Activated T-helper 1 cell treated with anti-CD3 and anti-CD28 coated beads, Interleukin-12 subunit alpha, Interleukin-12 subunit beta, Interleukin-2, Interleukin-4 antibody, amounts not matched to agents 30 ng/mL and 10 ng/mL and 1 ng/mL, durations not matched to agents 14 hours and 24 hours and 36 hours (primary cell): ENCODE data around the gene KPNA4. TPM values are rescaled to one million over a fixed set of nuclear protein-coding genes. Genes with fewer than 3 reads are reported as not detected.
"Not testable (repeated sequence)": the region's sequence is repeated elsewhere in the genome, so short reads cannot be mapped to it uniquely, and the experiment has no call there.

Experiments used
- DNase-seq: peaks from one replicate; pipeline ENCODE4 v3.0.0; 2021; ENCODE audit warnings: low spot score
- H3K27ac Mint-ChIP-seq: one replicate; pipeline ENCODE4 v1.8.0; 2021; ENCODE audit warnings: mild to moderate bottlenecking, mixed read lengths
- H3K27me3 Mint-ChIP-seq: one replicate; pipeline ENCODE4 v1.8.0; 2022; ENCODE audit warnings: mild to moderate bottlenecking, moderate library complexity, mixed read lengths; ENCODE audit not compliant: insufficient read depth
- H3K36me3 Mint-ChIP-seq: one replicate; pipeline ENCODE4 v1.8.0; 2021; ENCODE audit warnings: low read depth, mixed read lengths
- H3K4me1 Mint-ChIP-seq: one replicate; pipeline ENCODE4 v1.8.0; 2021; ENCODE audit warnings: low read depth, mixed read lengths
- H3K4me3 Mint-ChIP-seq: one replicate; pipeline ENCODE4 v1.8.0; 2021; ENCODE audit warnings: mild to moderate bottlenecking, moderate library complexity, mixed read lengths
- H3K9me3 Mint-ChIP-seq: one replicate; pipeline ENCODE4 v1.8.0; 2021; ENCODE audit warnings: mixed read lengths
- intact Hi-C: fragments of 100-400 bp; cut with micrococcal nuclease; formaldehyde crosslinking; loops from one replicate; pipeline ENCODE4 v1.15.1; 2024
- total RNA-seq: library from RNA; stranded (reverse); gene quantifications from 2 replicates; pipeline ENCODE4 v1.2.3, GENCODE V29; 2022

KPNA4 gene
- total RNA-seq, 1 donor from 2014 or later, result 77.7 TPM

DNA sequence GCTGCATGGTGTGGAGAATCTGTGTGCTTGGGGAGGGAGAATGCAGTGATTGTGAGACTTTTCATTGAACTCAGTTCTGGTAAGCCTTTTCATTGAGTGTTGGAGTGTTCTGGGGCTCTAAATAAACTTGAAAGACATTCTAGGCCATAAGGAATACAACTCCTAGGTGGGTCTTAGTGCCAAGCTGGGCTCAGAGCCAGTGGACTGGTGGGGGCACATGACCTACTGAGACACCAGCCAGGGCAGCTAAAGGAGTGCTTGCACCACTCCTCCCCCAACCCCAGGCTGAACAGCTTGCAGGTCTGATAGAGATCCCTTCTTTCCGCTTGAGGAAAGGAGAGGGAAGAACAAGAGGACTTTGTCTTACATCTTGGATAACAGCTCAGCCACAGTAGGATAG, 21.7 kb upstream of the KPNA4 start:
- Mint-ChIP-seq H3K27ac (no peak overlapping the region), H3K27me3 (peaks cover 14% of the 10 kb centered on the region), H3K36me3 (no peaks in the 10 kb centered on the region), H3K9me3 (peaks cover under 1% of the 10 kb centered on the region), H3K4me1 (no peaks in the 10 kb centered on the region), H3K4me3 (no peak overlapping the region)
- intact Hi-C loops, result no loop called here
- DNase-seq, result no peak

DNA sequence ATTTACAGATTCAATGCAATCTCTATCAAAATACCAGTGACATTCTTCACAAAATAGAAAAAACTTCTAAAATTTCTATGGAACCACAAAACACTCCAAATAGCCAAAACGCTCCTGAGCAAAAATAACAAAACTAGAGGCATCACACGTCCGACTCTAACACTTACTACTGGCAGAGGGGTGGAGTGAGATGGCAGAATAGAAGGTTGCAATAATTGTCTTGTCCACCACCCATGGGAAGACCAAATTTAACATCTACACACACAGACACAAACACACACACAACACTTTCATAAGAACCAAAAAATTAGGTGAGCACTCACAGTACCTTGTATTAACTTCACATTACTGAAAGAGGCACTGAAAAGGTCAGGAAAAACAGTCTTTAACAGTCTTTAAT, 21.3 kb upstream of the KPNA4 start:
- Mint-ChIP-seq H3K4me1 (no peaks in the 10 kb centered on the region), H3K9me3 (peaks cover 5% of the 10 kb centered on the region), H3K27me3 (peaks cover 16% of the 10 kb centered on the region), H3K27ac (no peak overlapping the region), H3K4me3 (no peak overlapping the region), H3K36me3 (no peaks in the 10 kb centered on the region)
- intact Hi-C loops, result no loop called here
- DNase-seq, result no peak

GRCh38 chr3:160583451-160583850, 18.1 kb upstream of the KPNA4 start:
- Mint-ChIP-seq H3K4me1 (no peaks in the 10 kb centered on the region), H3K9me3 (peaks cover 8% of the 10 kb centered on the region), H3K27me3 (peaks cover 13% of the 10 kb centered on the region), H3K36me3 (no peaks in the 10 kb centered on the region), H3K4me3 (no peak overlapping the region), H3K27ac (no peak overlapping the region)
- intact Hi-C loops, result no loop called here
- no peak for DNase-seq

DNA sequence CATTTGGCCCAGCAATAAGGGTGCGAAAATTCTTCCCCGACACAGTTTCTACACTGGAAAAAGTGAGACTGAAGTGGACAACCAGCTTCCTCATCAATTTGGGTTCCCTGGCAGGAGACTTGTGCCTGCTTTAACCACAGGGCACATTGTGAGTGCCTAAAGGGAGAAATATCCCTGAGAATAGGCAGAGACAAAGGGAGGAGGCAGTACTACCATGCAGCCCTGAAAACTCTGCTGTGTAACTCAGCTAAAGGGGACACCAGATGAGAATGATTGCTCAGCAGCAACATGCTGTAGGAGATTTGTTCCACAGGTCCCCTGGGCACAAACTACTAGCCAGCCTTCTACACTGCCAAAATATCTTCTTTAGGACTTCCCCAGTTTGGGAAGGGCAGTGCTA, 15.6 kb upstream of the KPNA4 start:
- no peak for DNase-seq
- intact Hi-C loops, result no loop called here
- Mint-ChIP-seq H3K9me3 (peaks cover 8% of the 10 kb centered on the region), H3K4me1 (no peaks in the 10 kb centered on the region), H3K27ac (no peak overlapping the region), H3K27me3 (peaks cover 17% of the 10 kb centered on the region), H3K4me3 (no peak overlapping the region), H3K36me3 (no peaks in the 10 kb centered on the region)

DNA sequence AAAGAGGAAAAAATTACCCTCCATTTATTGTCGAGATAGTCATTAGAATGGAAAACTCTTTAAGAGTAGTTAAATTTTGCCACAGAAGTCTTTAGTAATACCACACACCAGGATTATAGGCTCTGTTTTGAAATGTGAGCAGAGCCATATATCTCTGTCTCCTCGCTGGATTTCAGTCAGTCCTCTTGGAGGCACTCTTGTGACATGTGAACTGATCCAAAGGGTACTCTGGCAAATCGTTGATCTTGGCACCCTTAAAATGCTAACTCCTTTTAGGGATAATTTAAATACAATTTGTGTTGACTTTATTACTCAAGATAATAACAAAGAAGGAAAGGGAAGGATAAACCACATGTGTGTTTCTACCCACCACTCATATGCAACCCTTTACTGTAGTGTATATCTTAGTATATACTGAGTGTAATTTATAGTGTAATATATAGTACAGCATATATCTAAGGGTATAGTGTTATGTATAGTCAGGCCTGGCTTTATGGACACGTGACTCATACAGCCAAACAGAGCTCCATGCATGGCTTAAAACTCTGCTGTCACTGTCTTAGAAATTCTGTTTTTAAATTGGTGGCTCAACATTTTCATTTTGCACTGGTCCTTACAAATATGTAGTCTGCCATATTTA, 12.3 kb upstream of the KPNA4 start:
- H3K27ac Mint-ChIP-seq, result no peak overlapping the region
- H3K36me3 Mint-ChIP-seq, result no peaks in the 10 kb centered on the region
- no peaks in the 10 kb centered on the region for H3K4me1 Mint-ChIP-seq
- H3K9me3 Mint-ChIP-seq, result peaks cover 8% of the 10 kb centered on the region
- DNase-seq, result no peak
- H3K27me3 Mint-ChIP-seq, result peaks cover 12% of the 10 kb centered on the region
- no peak overlapping the region for H3K4me3 Mint-ChIP-seq
- intact Hi-C loops, result no loop called here

- intact Hi-C loops, result no loop called here
- DNase-seq, result no peak
- Mint-ChIP-seq H3K27me3 (peaks cover 11% of the 10 kb centered on the region), H3K36me3 (no peaks in the 10 kb centered on the region), H3K9me3 (peaks cover 8% of the 10 kb centered on the region), H3K27ac (no peak overlapping the region), H3K4me1 (no peaks in the 10 kb centered on the region), H3K4me3 (no peak overlapping the region)
Observed at GRCh38 chr3:160577093-160577492, 11.7 kb upstream of the KPNA4 start.

DNA sequence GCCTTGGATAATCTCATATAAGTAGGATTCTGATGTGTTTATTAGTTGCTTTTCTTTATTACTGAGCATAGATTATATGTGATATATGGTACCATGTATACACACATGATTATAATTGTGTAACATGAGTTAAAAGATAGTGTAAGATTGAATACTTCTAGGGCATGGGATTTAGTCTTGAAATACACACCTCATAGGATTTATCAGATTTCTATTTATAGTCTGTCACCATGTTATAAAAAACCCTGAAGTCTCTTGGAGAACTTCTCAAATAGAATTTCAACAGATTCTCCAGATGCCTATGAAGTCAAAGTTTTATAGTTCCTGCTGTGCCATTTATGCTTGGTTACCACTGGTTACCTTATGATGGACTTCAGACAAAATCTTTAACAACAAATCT, 11.2 kb upstream of the KPNA4 start:
- intact Hi-C loops, result no loop called here
- H3K4me1 Mint-ChIP-seq, result no peaks in the 10 kb centered on the region
- H3K4me3 Mint-ChIP-seq, result no peak overlapping the region
- H3K9me3 Mint-ChIP-seq, result peaks cover 3% of the 10 kb centered on the region
- no peak overlapping the region for H3K27ac Mint-ChIP-seq
- H3K27me3 Mint-ChIP-seq, result peaks cover 9% of the 10 kb centered on the region
- H3K36me3 Mint-ChIP-seq, result no peaks in the 10 kb centered on the region
- no peak for DNase-seq

GRCh38 chr3:160575589-160575988, 10.2 kb upstream of the KPNA4 start:
- DNase-seq, result no peak
- Mint-ChIP-seq H3K9me3 (no peaks in the 10 kb centered on the region), H3K4me1 (no peaks in the 10 kb centered on the region), H3K27ac (no peak overlapping the region), H3K27me3 (peaks cover 9% of the 10 kb centered on the region), H3K4me3 (no peak overlapping the region), H3K36me3 (no peaks in the 10 kb centered on the region)
- intact Hi-C loops, result no loop called here

DNA sequence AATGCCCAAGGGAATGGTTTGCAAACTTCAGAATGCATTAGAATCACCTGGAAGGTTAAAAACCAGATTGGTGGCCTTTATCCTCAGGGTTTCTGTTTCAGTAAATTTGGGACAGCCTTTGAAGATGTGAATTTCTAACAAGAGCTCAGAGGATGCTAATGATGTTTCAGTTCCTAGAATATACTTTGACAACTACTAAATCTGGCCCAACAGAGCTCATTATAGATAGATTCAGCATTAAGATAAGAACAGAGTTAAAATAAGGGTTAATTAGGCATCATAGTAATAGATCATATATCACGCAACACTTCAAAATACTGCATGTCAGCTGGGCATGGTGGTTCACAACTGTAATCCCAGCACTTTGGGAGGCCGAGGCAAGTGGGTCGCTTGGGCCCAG, 9.3 kb upstream of the KPNA4 start:
- Mint-ChIP-seq H3K36me3 (no peaks in the 10 kb centered on the region), H3K4me3 (no peak overlapping the region), H3K27me3 (peaks cover 9% of the 10 kb centered on the region), H3K27ac (no peak overlapping the region), H3K9me3 (no peaks in the 10 kb centered on the region), H3K4me1 (no peaks in the 10 kb centered on the region)
- intact Hi-C loops, result no loop called here
- no peak for DNase-seq

DNA sequence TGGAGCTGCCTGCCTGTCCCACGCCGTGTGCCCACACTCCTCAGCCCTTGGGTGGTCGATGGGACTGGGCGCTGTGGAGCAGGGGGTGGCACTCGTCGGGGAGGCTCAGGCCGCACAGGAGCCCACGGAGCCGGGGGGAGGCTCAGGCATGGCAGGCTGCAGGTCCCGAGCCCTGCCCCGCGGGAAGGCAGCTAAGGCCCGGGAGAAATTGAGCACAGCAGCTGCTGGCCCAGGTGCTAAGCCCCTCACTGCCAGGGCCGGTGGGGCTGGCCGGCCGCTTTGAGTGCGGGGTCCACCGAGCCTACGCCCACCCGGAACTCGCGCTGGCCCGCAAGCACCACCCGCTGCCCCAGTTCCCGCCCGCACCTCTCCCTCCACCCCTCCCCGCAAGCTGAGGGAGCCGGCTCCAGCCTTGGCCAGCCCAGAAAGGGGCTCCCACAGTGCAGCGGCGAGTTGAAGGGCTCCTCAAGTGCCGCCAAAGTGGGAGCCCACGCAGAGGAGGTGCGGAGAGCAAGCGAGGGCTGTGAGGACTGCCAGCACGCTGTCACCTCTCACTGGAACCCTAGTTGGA, 8.7 kb upstream of the KPNA4 start:
- DNase-seq, H3K36me3 Mint-ChIP-seq, H3K27ac Mint-ChIP-seq, H3K27me3 Mint-ChIP-seq, H3K4me1 Mint-ChIP-seq, H3K4me3 Mint-ChIP-seq, intact Hi-C loops, H3K9me3 Mint-ChIP-seq: not testable (repeated sequence)

GRCh38 chr3:160569894-160570652, 4.7 kb upstream of the KPNA4 start:
- H3K27me3 Mint-ChIP-seq, result no peaks in the 10 kb centered on the region
- peaks cover 12% of the 10 kb centered on the region for H3K36me3 Mint-ChIP-seq
- H3K9me3 Mint-ChIP-seq, result no peaks in the 10 kb centered on the region
- H3K27ac Mint-ChIP-seq, result no peak overlapping the region
- no peak overlapping the region for H3K4me3 Mint-ChIP-seq
- no peak for DNase-seq
- H3K4me1 Mint-ChIP-seq, result peaks cover 26% of the 10 kb centered on the region
- intact Hi-C loops, result loop anchor here (5.0 to 10.0 kb wide), 5 partner anchors 343 to 1765 kb away; partner anchors contain the start of genes C3orf80 and MFSD1

DNA sequence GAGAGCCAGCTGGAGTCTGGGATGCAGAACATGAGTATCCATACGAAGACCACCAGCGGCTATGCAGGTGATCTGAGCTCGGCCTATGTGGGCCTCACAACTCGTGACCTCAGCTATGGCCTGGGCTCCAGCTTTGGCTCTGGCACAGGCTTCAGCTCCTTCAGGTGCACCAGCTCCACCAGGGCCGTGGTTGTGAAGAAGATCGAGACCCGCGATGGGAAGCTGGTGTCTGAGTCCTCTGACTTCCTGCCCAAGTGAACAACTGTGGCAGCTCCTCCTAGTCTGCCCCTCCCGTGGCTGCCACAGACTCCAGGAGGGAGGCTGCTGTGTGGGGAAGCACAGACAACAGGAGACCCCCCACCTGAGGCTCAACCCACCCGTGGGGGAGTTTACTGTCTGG, 3.6 kb upstream of the KPNA4 start:
- Mint-ChIP-seq H3K27ac (no peak overlapping the region), H3K27me3 (no peaks in the 10 kb centered on the region), H3K9me3 (no peaks in the 10 kb centered on the region), H3K36me3 (peaks cover 12% of the 10 kb centered on the region), H3K4me3 (no peak overlapping the region), H3K4me1 (peaks cover 29% of the 10 kb centered on the region)
- intact Hi-C loops, result loop anchor here (5.0 to 10.0 kb wide), 5 partner anchors 342 to 1764 kb away; partner anchors contain the start of genes C3orf80 and MFSD1
- DNase-seq, result no peak

GRCh38 chr3:160567774-160568173, 2.4 kb upstream of the KPNA4 start:
- intact Hi-C loops, result loop anchor here (2.0 to 10.0 kb wide), 6 partner anchors 340 to 1763 kb away; partner anchors contain the start of genes C3orf80, IL12A and MFSD1
- peaks cover 18% of the 10 kb centered on the region for H3K36me3 Mint-ChIP-seq

More at GRCh38 chr3:160567774-160568173, 2.4 kb upstream of the KPNA4 start:
- H3K27ac Mint-ChIP-seq, result no peak overlapping the region
- H3K4me1 Mint-ChIP-seq, result peaks cover 40% of the 10 kb centered on the region
- DNase-seq, result no peak
- no peak overlapping the region for H3K4me3 Mint-ChIP-seq
- no peaks in the 10 kb centered on the region for H3K9me3 Mint-ChIP-seq
- no peaks in the 10 kb centered on the region for H3K27me3 Mint-ChIP-seq
